Fibroblast of lung (primary cell): ENCODE results near the gene ALDOA. TPM values are rescaled to one million over a fixed set of nuclear protein-coding genes. Genes with fewer than 3 reads are reported as not detected.
A peak's percentile ranks its signal among the peaks of the same experiment; 100 is the strongest.

Source experiments
- DNase-seq, 2 donors: peaks; one replicate each; pipeline versions ENCODE4 v3.0.0 to v3.0.0-alpha.2; 2010; ENCODE audit warnings: low read depth in 2 of 2
- H2AFZ ChIP-seq: 2 replicates; pipeline ENCODE4 v1.5.1; 2012; ENCODE audit warnings: low read length, control low read depth, inconsistent platforms
- H3K27ac ChIP-seq: 2 replicates; pipeline ENCODE4 v1.5.1; 2011; ENCODE audit warnings: low read length, control low read depth; ENCODE audit not compliant: insufficient read depth
- H3K27me3 ChIP-seq: 2 replicates; pipeline ENCODE4 v1.5.1; 2011; ENCODE audit warnings: mild to moderate bottlenecking, low read length; ENCODE audit not compliant: control insufficient read depth, insufficient read depth
- H3K36me3 ChIP-seq: 2 replicates; pipeline ENCODE4 v1.5.1; 2011; ENCODE audit warnings: low read length; ENCODE audit not compliant: control insufficient read depth, insufficient read depth
- H3K4me1 ChIP-seq: 2 replicates; pipeline ENCODE4 v1.5.1; 2011; ENCODE audit warnings: low read length; ENCODE audit not compliant: control insufficient read depth, insufficient read depth; ENCODE audit errors: extremely low read depth
- H3K4me2 ChIP-seq: 2 replicates; pipeline ENCODE4 v1.5.1; 2011; ENCODE audit warnings: low read length, control low read depth; ENCODE audit not compliant: insufficient read depth; ENCODE audit errors: extremely low read depth
- H3K4me3 ChIP-seq, 4 experiments: fragments of 200-600 bp in 1 of 4; sonication (generic) in 1 of 4; replicated peaks in 1 of 4; 2 replicates each; pipeline ENCODE4 v1.5.1; 2011 to 2016; ENCODE audit warnings: low read length in 4 of 4, low read depth in 3 of 4, mild to moderate bottlenecking in 3 of 4, control low read depth in 2 of 4, inconsistent platforms in 1 of 4, mixed read lengths in 1 of 4; ENCODE audit not compliant: insufficient read depth in 1 of 4; ENCODE audit errors: control extremely low read depth in 1 of 4
- H3K79me2 ChIP-seq: 2 replicates; pipeline ENCODE4 v1.5.1; 2012; ENCODE audit warnings: mild to moderate bottlenecking, low read length, inconsistent platforms; ENCODE audit not compliant: control insufficient read depth, insufficient read depth
- H3K9ac ChIP-seq: 2 replicates; pipeline ENCODE4 v1.5.1; 2011; ENCODE audit warnings: mild to moderate bottlenecking, low read length, control low read depth; ENCODE audit not compliant: insufficient read depth
- H3K9me3 ChIP-seq: 2 replicates; pipeline ENCODE4 v1.5.1; 2012; ENCODE audit warnings: low read depth, low read length; ENCODE audit not compliant: control insufficient read depth, insufficient read depth
- H4K20me1 ChIP-seq: 2 replicates; pipeline ENCODE4 v1.5.1; 2011; ENCODE audit warnings: low read length; ENCODE audit not compliant: control insufficient read depth, insufficient read depth; ENCODE audit errors: extremely low read depth
- EZH2 ChIP-seq: IDR thresholded peaks from 2 replicates; pipeline ENCODE4 v1.5.1; 2012; ENCODE audit warnings: low read length, control low read depth, mild to moderate bottlenecking; ENCODE audit errors: missing control alignments
- polyA plus RNA-seq, 2 donors: library from polyadenylated mRNA; depleted of rRNA in 1 of 2; stranded (reverse) in 1 of 2; unstranded in 1 of 2; fragments of >200 nt; gene quantifications; 2 replicates each; pipeline ENCODE4 v1.2.1, GENCODE V29; 2011 to 2012; ENCODE audit warnings: missing spikeins in 1 of 2
- total RNA-seq: library from RNA; depleted of rRNA; stranded (reverse); fragments of >200 nt; gene quantifications from 2 replicates; pipeline ENCODE4 v1.2.1, GENCODE V29; 2014
- TF ChIP-seq, protein P1 (sequence below), 2 donors: IDR thresholded peaks in 1 of 2; conservative IDR thresholded peaks in 1 of 2; 1 replicate in 1 of 2; 2 replicates in 1 of 2; pipeline ENCODE4 v1.5.1; 2011 to 2012; ENCODE audit warnings: low read length in 2 of 2, control low read depth in 1 of 2, inconsistent platforms in 1 of 2, low read depth in 1 of 2, mild to moderate bottlenecking in 1 of 2

Gene ALDOA
- total and polyA plus RNA-seq, 2 donors (not counting 1 experiment from before 2014, with no cell fraction given) = 474 to 1,066 TPM

DNA sequence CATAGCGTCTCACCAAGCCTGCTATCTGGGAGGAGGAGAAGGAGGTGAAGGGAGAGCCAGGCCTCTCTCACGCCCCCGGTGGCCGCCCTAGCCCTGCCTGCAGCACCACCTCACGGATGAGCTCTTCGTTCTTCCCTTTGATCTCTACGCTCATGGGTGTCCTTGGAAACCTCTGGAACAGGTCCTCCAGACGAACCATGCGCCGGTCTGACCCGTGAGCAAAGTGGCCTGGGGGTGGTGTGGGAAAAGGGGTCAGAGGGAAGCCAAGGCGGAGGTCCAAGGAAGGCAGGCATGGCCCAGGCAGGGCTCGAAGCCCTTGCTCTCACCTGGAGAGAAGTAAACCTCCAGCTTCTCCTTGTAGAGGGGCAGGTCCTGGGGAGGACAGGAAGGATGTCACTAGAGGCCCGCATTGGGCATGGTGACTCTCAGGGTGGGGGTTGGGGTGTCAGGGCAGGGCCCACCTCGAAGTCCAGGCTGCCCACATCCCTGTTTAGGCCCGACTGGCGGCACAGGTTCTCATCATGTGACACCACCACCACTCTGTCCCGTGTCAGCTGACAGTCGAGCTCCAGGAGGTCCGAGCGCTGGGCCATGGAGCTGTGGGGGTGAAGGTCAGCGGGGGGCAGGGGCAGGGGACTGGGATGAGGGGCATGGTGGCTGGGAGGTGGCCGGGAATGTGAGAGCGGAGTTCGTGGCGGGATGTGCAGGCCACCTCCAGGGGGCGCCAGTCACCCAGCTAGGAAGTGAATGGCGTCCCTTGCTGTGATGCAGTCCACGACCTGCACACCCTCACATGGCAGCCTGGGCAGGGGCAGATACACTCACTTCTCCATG is 46.9 kb downstream of the ALDOA start:
- no peaks in the 10 kb centered on the region for H4K20me1 ChIP-seq
- H3K36me3 ChIP-seq = peaks cover 23% of the 10 kb centered on the region
- no peak overlapping the region for H2AFZ ChIP-seq
- peak; percentile 30 to 58 for DNase-seq
- peaks cover 8% of the 10 kb centered on the region for H3K4me1 ChIP-seq
- no peaks in the 10 kb centered on the region for H3K9me3 ChIP-seq
- no peaks in the 10 kb centered on the region for H3K27me3 ChIP-seq
- H3K4me2 ChIP-seq = no peak overlapping the region
- no peak overlapping the region for H3K4me3 ChIP-seq
- H3K9ac ChIP-seq = no peak overlapping the region
- TF ChIP-seq EZH2 = no peak
- TF ChIP-seq, protein P1, sequence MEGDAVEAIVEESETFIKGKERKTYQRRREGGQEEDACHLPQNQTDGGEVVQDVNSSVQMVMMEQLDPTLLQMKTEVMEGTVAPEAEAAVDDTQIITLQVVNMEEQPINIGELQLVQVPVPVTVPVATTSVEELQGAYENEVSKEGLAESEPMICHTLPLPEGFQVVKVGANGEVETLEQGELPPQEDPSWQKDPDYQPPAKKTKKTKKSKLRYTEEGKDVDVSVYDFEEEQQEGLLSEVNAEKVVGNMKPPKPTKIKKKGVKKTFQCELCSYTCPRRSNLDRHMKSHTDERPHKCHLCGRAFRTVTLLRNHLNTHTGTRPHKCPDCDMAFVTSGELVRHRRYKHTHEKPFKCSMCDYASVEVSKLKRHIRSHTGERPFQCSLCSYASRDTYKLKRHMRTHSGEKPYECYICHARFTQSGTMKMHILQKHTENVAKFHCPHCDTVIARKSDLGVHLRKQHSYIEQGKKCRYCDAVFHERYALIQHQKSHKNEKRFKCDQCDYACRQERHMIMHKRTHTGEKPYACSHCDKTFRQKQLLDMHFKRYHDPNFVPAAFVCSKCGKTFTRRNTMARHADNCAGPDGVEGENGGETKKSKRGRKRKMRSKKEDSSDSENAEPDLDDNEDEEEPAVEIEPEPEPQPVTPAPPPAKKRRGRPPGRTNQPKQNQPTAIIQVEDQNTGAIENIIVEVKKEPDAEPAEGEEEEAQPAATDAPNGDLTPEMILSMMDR (conservative IDR thresholded peaks at IDR 0.05 in 1 of 2, IDR thresholded peaks at IDR 0.05 in 1 of 2; ENCODE audit: low read depth in 1 of 2, low read length in 2 of 2) = peak; percentile 52 to 61
- H3K27ac ChIP-seq = no peak overlapping the region
- no peaks in the 10 kb centered on the region for H3K79me2 ChIP-seq

DNA sequence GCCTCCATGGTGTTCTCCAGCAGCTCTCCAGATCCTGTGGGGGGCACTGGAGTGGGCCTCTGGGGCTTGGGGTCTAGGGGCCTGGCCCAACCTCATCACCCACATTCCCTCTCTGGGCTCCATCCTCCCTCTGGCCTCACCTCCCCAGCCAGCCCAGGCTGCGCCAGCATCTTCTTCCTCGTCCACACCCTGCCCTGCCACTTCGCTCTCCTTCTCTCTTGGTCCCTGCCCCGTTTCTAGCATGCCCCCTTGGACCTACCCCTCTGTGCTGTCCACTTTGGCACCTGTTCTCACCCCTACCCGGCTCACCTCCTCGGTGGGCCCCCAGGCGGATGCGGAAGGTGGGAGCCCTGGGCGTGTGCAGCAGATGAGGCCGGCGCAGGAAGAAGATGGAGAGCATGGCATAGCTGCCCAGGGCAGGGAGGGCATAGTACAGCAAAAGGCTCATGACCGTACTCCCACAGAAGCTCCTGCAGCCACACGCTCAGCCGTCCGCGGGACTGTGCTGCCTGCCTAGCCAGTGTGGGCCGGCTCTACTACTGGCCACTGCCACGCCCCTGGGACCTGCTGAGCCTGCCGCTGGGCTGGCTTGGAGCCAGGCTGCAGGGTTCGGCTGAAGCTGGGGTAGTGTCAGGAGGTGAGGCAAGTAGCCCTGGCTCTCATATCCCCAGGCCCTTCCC is 47.6 kb downstream of the ALDOA start, which contains the start of gene GDPD3:
TSS of gene GDPD3 (minus strand) at position 507 of the 680 bp plus-strand sequence. CDS start at position 448, 59 bp downstream.
- TF ChIP-seq, protein P1 (conservative IDR thresholded peaks at IDR 0.05 in 1 of 2, IDR thresholded peaks at IDR 0.05 in 1 of 2; ENCODE audit: low read depth in 1 of 2, low read length in 2 of 2) = no peak
- TF ChIP-seq EZH2 = no peak
- H3K27ac ChIP-seq = peak within 1 kb of the TSS; percentile 10
- no peaks in the 10 kb centered on the region for H3K27me3 ChIP-seq
- H3K9ac ChIP-seq = no peak within 1 kb of the TSS
- H3K4me2 ChIP-seq = no peak within 1 kb of the TSS
- no peak within 1 kb of the TSS for H2AFZ ChIP-seq
- no peaks in the 10 kb centered on the region for H3K79me2 ChIP-seq
- peak in 1 of 2 donors; percentile 9 for DNase-seq
- H4K20me1 ChIP-seq = no peaks in the 10 kb centered on the region
- H3K36me3 ChIP-seq = peaks cover 26% of the 10 kb centered on the region
- no peaks in the 10 kb centered on the region for H3K9me3 ChIP-seq
- H3K4me3 ChIP-seq = no peak within 1 kb of the TSS
- peaks cover 8% of the 10 kb centered on the region for H3K4me1 ChIP-seq

DNA sequence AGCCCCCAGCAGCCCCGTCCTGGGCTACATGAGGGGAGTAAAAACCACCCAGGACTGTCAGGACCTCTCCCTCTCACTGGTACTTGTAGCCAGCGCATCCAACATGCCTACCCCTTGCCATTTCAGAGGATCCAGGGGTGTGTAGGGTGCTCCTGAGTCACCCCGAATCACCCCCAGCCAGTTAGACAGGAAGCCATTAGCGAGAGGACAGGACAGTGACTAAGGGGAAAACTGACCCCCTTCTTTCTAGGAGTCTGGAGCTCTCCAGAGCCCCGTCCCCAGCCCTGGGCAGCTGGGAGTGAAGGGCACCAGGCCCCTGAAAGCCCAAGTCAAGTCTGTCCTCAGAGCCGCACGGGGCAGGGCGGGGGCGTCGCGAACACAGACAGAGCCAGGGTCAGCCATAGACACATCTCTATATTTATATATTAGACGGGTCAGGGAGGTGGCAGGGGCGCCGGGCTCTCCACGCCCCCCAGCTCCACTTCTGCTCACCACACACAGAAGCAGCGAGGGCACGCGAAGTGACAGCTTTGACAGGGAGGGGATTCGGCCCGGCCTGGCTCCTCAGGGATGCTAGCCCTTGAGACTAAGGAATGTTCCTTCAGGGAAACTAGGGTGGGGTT is 48.3 kb downstream of the ALDOA start:
- no peaks in the 10 kb centered on the region for H3K79me2 ChIP-seq
- no peak for TF ChIP-seq EZH2
- TF ChIP-seq, protein P1 (conservative IDR thresholded peaks at IDR 0.05 in 1 of 2, IDR thresholded peaks at IDR 0.05 in 1 of 2; ENCODE audit: low read depth in 1 of 2, low read length in 2 of 2) = no peak
- peaks cover 8% of the 10 kb centered on the region for H3K4me1 ChIP-seq
- H3K27ac ChIP-seq = peak overlapping the region; percentile 10
- no peak overlapping the region for H3K9ac ChIP-seq
- DNase-seq = no peak
- no peak overlapping the region for H3K4me2 ChIP-seq
- no peak overlapping the region for H3K4me3 ChIP-seq
- no peaks in the 10 kb centered on the region for H3K9me3 ChIP-seq
- H4K20me1 ChIP-seq = no peaks in the 10 kb centered on the region
- peaks cover 27% of the 10 kb centered on the region for H3K36me3 ChIP-seq
- no peaks in the 10 kb centered on the region for H3K27me3 ChIP-seq
- H2AFZ ChIP-seq = no peak overlapping the region
